HG03025 (cell line): ENCODE results near the gene IRAK2.

Source experiments
- ATAC-seq: cut with Tn5 transposase; IDR thresholded peaks from one replicate; pipeline ENCODE4 v1.9.1; 2021; ENCODE audit warnings: mild to moderate bottlenecking, moderate library complexity; ENCODE audit not compliant: unreplicated experiment, low FRiP score

The IRAK2 gene

GRCh38 chr3:10217359-10217758, 52.6 kb downstream of the IRAK2 start:
- no peak for ATAC-seq

- no peak for ATAC-seq
Measured at GRCh38 chr3:10219737-10220136, 55.0 kb downstream of the IRAK2 start.

GRCh38 chr3:10223676-10224639, 59.2 kb downstream of the IRAK2 start:
- ATAC-seq, result peak; percentile 37

GRCh38 chr3:10224794-10225665, 60.3 kb downstream of the IRAK2 start:
- ATAC-seq, result no peak

GRCh38 chr3:10226293-10226692, 61.6 kb downstream of the IRAK2 start:
- no peak for ATAC-seq

GRCh38 chr3:10228248-10228950, 63.7 kb downstream of the IRAK2 start:
- no peak for ATAC-seq

GRCh38 chr3:10229576-10229975, 64.9 kb downstream of the IRAK2 start:
- no peak for ATAC-seq

GRCh38 chr3:10232137-10232536, 67.4 kb downstream of the IRAK2 start:
- ATAC-seq, result peak; percentile 51

- ATAC-seq, result no peak
Measured at GRCh38 chr3:10233988-10234387, 69.3 kb downstream of the IRAK2 start.

GRCh38 chr3:10234526-10235230, 70.0 kb downstream of the IRAK2 start:
- ATAC-seq, result no peak

GRCh38 chr3:10235551-10235950, 70.8 kb downstream of the IRAK2 start:
- ATAC-seq, result no peak

- ATAC-seq, result no peak
Measured at GRCh38 chr3:10238345-10239183, 73.8 kb downstream of the IRAK2 start.

GRCh38 chr3:10240799-10241198, 76.1 kb downstream of the IRAK2 start:
- no peak for ATAC-seq

- ATAC-seq, result no peak
Measured at GRCh38 chr3:10242182-10243065, 77.7 kb downstream of the IRAK2 start.

GRCh38 chr3:10244009-10244408, 79.3 kb downstream of the IRAK2 start:
- no peak for ATAC-seq

GRCh38 chr3:10245081-10245712, 80.5 kb downstream of the IRAK2 start:
- ATAC-seq, result no peak

GRCh38 chr3:10247679-10248183, 83.0 kb downstream of the IRAK2 start:
- ATAC-seq, result no peak
